ENCODE results near the gene CCT7. TPM values are rescaled to one million over a fixed set of nuclear protein-coding genes. Genes with fewer than 3 reads are reported as not detected.

CCT7 gene
- total and polyA plus RNA-seq, 2 experiments from 2014 or later: 287 to 642 TPM

GRCh38 chr2:73252238-73253027, 18.3 kb downstream of the CCT7 start (continued):
- TF ChIP-seq ZNF462 (CRISPR knock-in tag; IDR thresholded peaks at IDR 0.05) (no peak), ZNF331 (CRISPR knock-in tag; IDR thresholded peaks at IDR 0.05; ENCODE audit: low read depth) (no peak), NANOG (IDR thresholded peaks at IDR 0.05; ENCODE audit: borderline replicate concordance) (no peak), EZH2 (IDR thresholded peaks at IDR 0.05; ENCODE audit: low read depth, unreplicated experiment) (no peak)

- H3K4me1 ChIP-seq (ENCODE audit: insufficient read depth): peaks cover 5% of the 10 kb centered on the region; the same call in 1 of the 2 replicates
- TF ChIP-seq REST (IDR thresholded peaks at IDR 0.05; ENCODE audit: unreplicated experiment) (no peak), JUNB (IDR thresholded peaks at IDR 0.05; ENCODE audit: unreplicated experiment) (no peak), POLR2AphosphoS5 (IDR thresholded peaks at IDR 0.05; ENCODE audit: low read depth) (no peak), ZNF114 (CRISPR knock-in tag; IDR thresholded peaks at IDR 0.05) (no peak), CTCF (conservative IDR thresholded peaks at IDR 0.05; ENCODE audit: low read depth in 2 of 2) (no peak), ZNF331 (CRISPR knock-in tag; IDR thresholded peaks at IDR 0.05; ENCODE audit: low read depth) (no peak), STAT1 (IDR thresholded peaks at IDR 0.05; ENCODE audit: unreplicated experiment) (no peak), NANOG (IDR thresholded peaks at IDR 0.05; ENCODE audit: borderline replicate concordance) (no peak), EZH2 (IDR thresholded peaks at IDR 0.05; ENCODE audit: low read depth, unreplicated experiment) (no peak), EZH2phosphoT487 (IDR thresholded peaks at IDR 0.05; ENCODE audit: unreplicated experiment) (no peak)
Observed at GRCh38 chr2:73253400-73253799, 19.3 kb downstream of the CCT7 start.

More at GRCh38 chr2:73253400-73253799, 19.3 kb downstream of the CCT7 start:
- H3K36me3 Mint-ChIP-seq (ENCODE audit: low read depth): peaks cover 55% of the 10 kb centered on the region
- Histone ChIP-seq H3K36me3 (ENCODE audit: insufficient read depth) (peaks cover 18% of the 10 kb centered on the region), H2AFZ (no peak overlapping the region), H3K79me2 (replicated peaks; ENCODE audit: insufficient read depth) (no peaks in the 10 kb centered on the region), H3F3A (replicated peaks; ENCODE audit: low read depth) (peaks cover 11% of the 10 kb centered on the region; the same call in 1 of the 2 replicates), H3K9me2 (ENCODE audit: insufficient read depth) (no peaks in the 10 kb centered on the region), H3K27me3 (ENCODE audit: insufficient read depth) (no peaks in the 10 kb centered on the region), H4K20me1 (replicated peaks; ENCODE audit: insufficient read depth) (peaks cover 40% of the 10 kb centered on the region), H3K4me2 (no peak overlapping the region), H3K4me3 (no peak overlapping the region), H3K27ac (ENCODE audit: low read depth) (no peak overlapping the region)
- DNase-seq (ENCODE audit: low spot score) (no peak), ATAC-seq (no peak)
- no peaks in the 10 kb centered on the region for H3K9me3 Mint-ChIP-seq
- H3K27ac Mint-ChIP-seq: no peak overlapping the region
- H3K27me3 Mint-ChIP-seq (ENCODE audit: insufficient read depth, low read depth, poor library complexity): peaks cover 8% of the 10 kb centered on the region
- H3K4me3 Mint-ChIP-seq: no peak overlapping the region
- H3K4me1 Mint-ChIP-seq: peaks cover 18% of the 10 kb centered on the region; the same call in 2 of the 3 replicates
